CD4-positive, alpha-beta T cell (primary cell): Measurements from ENCODE around the gene FAM171A2. TPM values are rescaled to one million over a fixed set of nuclear protein-coding genes. Genes with fewer than 3 reads are reported as not detected.
"Not testable (repeated sequence)": the region's sequence is repeated elsewhere in the genome, so short reads cannot be mapped to it uniquely, and the experiment has no call there.

ENCODE experiments used
- ATAC-seq: fragments of 200-7000 bp; cut with Tn5 transposase; one replicate; pipeline ENCODE4 v1.10.0; 2022; ENCODE audit warnings: mild to moderate bottlenecking; ENCODE audit not compliant: poor library complexity
- CTCF ChIA-PET: fragments of 350-600 bp; sonication (Branson Sonifier 250); formaldehyde crosslinking; loops from one replicate; lab custom pipeline; 2021; ENCODE audit warnings: antibody characterized with exemption, inconsistent platforms; lab: Charles Lee
- POLR2A ChIA-PET: fragments of 350-600 bp; sonication (Branson Sonifier 250); formaldehyde crosslinking; loops from one replicate; lab custom pipeline; 2021; ENCODE audit warnings: antibody characterized with exemption, inconsistent platforms; lab: Charles Lee
- DNase-seq, 14 experiments: peaks; one replicate each; pipeline ENCODE4 v3.0.0-alpha.2; 2013 to 2020; ENCODE audit warnings: mixed read lengths in 2 of 14
- H3K27ac ChIP-seq, 2 donors: one replicate each; pipeline versions ENCODE4 v1.5.1 to v1.7.0; 2013; ENCODE audit warnings: low read length in 2 of 2, low read depth in 1 of 2, mild to moderate bottlenecking in 1 of 2
- H3K27me3 ChIP-seq, 2 experiments: 1 replicate in 1 of 2; 2 replicates in 1 of 2; pipeline versions ENCODE4 v1.6.1 to v1.7.0; 2013; ENCODE audit warnings: low read length in 2 of 2, control low read depth in 1 of 2, mild to moderate bottlenecking in 1 of 2, moderate library complexity in 1 of 2; ENCODE audit not compliant: insufficient read depth in 2 of 2, control insufficient read depth in 1 of 2
- H3K36me3 ChIP-seq: one replicate; pipeline ENCODE4 v1.6.1; 2013; ENCODE audit warnings: low read length, control low read depth; ENCODE audit not compliant: insufficient read depth
- H3K4me1 ChIP-seq: one replicate; pipeline ENCODE4 v1.6.1; 2013; ENCODE audit warnings: low read length, control low read depth; ENCODE audit not compliant: insufficient read depth
- H3K4me3 ChIP-seq: one replicate; pipeline ENCODE4 v1.5.1; 2013; ENCODE audit warnings: mild to moderate bottlenecking, low read length, moderate library complexity
- H3K9me3 ChIP-seq, 2 experiments: 1 replicate in 1 of 2; 2 replicates in 1 of 2; pipeline versions ENCODE4 v1.6.1 to v1.7.0; 2013; ENCODE audit warnings: low read length in 2 of 2, mild to moderate bottlenecking in 2 of 2, control low read depth in 1 of 2, moderate library complexity in 1 of 2; ENCODE audit not compliant: control insufficient read depth in 1 of 2, insufficient read depth in 1 of 2
- H3K27ac Mint-ChIP-seq: one replicate; pipeline ENCODE4 v1.8.0; 2020; ENCODE audit warnings: mixed read lengths
- H3K27me3 Mint-ChIP-seq: one replicate; pipeline ENCODE4 v1.8.0; 2021; ENCODE audit warnings: mixed read lengths
- H3K36me3 Mint-ChIP-seq: one replicate; pipeline ENCODE4 v1.8.0; 2021; ENCODE audit warnings: low read depth, mixed read lengths
- H3K4me1 Mint-ChIP-seq: one replicate; pipeline ENCODE4 v1.8.0; 2021; ENCODE audit warnings: low read depth, mixed read lengths
- H3K4me3 Mint-ChIP-seq: one replicate; pipeline ENCODE4 v1.8.0; 2020; ENCODE audit warnings: mild to moderate bottlenecking, mixed read lengths
- H3K9me3 Mint-ChIP-seq: one replicate; pipeline ENCODE4 v1.8.0; 2020; ENCODE audit warnings: mixed read lengths
- intact Hi-C, 2 experiments: fragments of 100-400 bp; cut with DNase I in 1 of 2; cut with micrococcal nuclease in 1 of 2; formaldehyde crosslinking; loops; one replicate each; pipeline versions ENCODE4 v1.15.1 to v1.9.0; 2023 to 2025; cut with DNase I, micrococcal nuclease
- total RNA-seq, 174 experiments: library from RNA in 2 of 174; stranded (reverse) in 2 of 174; gene quantifications; one replicate each; pipeline ENCODE4 v1.2.3 and lab custom pipeline; 2021 to 2026
- TF ChIP-seq, protein P1 (sequence below): fragments of 200-600 bp; IDR thresholded peaks from one replicate; pipeline ENCODE4 v1.8.0; 2022; ENCODE audit warnings: antibody characterized with exemption, mild to moderate bottlenecking

Gene FAM171A2
- total RNA-seq, 2 experiments from 2014 or later = 0.08 to 0.19 TPM

GRCh38 chr17:44345454-44346026 is 18.1 kb downstream of the FAM171A2 start:
- H3K9me3 ChIP-seq = no peaks in the 10 kb centered on the region
- Mint-ChIP-seq H3K4me1 (peaks cover 19% of the 10 kb centered on the region), H3K9me3 (no peaks in the 10 kb centered on the region), H3K36me3 (peaks cover 4% of the 10 kb centered on the region), H3K4me3 (peak overlapping the region; percentile 95), H3K27ac (peak overlapping the region; percentile 69), H3K27me3 (peaks cover 2% of the 10 kb centered on the region)
- H3K27me3 ChIP-seq = no peaks in the 10 kb centered on the region
- peak; percentile 24 for ATAC-seq
- H3K4me1 ChIP-seq = peaks cover 31% of the 10 kb centered on the region
- intact Hi-C loops = loop anchor here (1.0 to 5.0 kb wide), 5 partner anchors 19 to 403 kb away; partner anchors contain the start of genes HROB (in 1 of the 2), LSM12 (in 1 of the 2) and PPY (in 1 of the 2)
- DNase-seq = peak in 8 of 14 experiments; percentile 20 to 77 (median 47)
- ChIA-PET POLR2A (interaction anchor here (0.7 to 2.6 kb wide), 15 partner anchors 8 to 567 kb away, joined by 3 to 16 read pairs (median 7); partner anchors contain the start of genes DUSP3, FAM171A2, HDAC5 and SLC25A39), CTCF (interaction anchor here (0.7 to 2.2 kb wide), 17 partner anchors 9 to 276 kb away, joined by 3 to 18 read pairs (median 5); partner anchors contain the start of genes FAM171A2, G6PC3, HDAC5 and TMUB2)
- H3K4me3 ChIP-seq = peak overlapping the region; percentile 88
- H3K36me3 ChIP-seq = no peaks in the 10 kb centered on the region
- peak overlapping the region in 1 of 2 donors; percentile 57 for H3K27ac ChIP-seq
- TF ChIP-seq, protein P1, sequence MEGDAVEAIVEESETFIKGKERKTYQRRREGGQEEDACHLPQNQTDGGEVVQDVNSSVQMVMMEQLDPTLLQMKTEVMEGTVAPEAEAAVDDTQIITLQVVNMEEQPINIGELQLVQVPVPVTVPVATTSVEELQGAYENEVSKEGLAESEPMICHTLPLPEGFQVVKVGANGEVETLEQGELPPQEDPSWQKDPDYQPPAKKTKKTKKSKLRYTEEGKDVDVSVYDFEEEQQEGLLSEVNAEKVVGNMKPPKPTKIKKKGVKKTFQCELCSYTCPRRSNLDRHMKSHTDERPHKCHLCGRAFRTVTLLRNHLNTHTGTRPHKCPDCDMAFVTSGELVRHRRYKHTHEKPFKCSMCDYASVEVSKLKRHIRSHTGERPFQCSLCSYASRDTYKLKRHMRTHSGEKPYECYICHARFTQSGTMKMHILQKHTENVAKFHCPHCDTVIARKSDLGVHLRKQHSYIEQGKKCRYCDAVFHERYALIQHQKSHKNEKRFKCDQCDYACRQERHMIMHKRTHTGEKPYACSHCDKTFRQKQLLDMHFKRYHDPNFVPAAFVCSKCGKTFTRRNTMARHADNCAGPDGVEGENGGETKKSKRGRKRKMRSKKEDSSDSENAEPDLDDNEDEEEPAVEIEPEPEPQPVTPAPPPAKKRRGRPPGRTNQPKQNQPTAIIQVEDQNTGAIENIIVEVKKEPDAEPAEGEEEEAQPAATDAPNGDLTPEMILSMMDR = peak; percentile 61

GRCh38 chr17:44344939-44345453 is 18.7 kb downstream of the FAM171A2 start, which contains the start of gene GRN:
Gene GRN, plus strand, starts transcription at chr17:44345302. Its CDS starts 3,863 bp downstream, at chr17:44349165.
- no peaks in the 10 kb centered on the region for H3K9me3 ChIP-seq
- peak within 1 kb of the TSS; percentile 88 for H3K4me3 ChIP-seq
- ChIA-PET POLR2A (interaction anchor here (0.7 to 2.6 kb wide), 14 partner anchors 9 to 566 kb away, joined by 3 to 16 read pairs (median 7); partner anchors contain the start of genes DUSP3, FAM171A2, HDAC5 and SLC25A39), CTCF (interaction anchor here (0.7 to 2.2 kb wide), 16 partner anchors 9 to 275 kb away, joined by 3 to 18 read pairs (median 5); partner anchors contain the start of genes FAM171A2, G6PC3, HDAC5 and TMUB2)
- peaks cover 19% of the 10 kb centered on the region for H3K4me1 Mint-ChIP-seq
- no peaks in the 10 kb centered on the region for H3K27me3 ChIP-seq
- peaks cover 4% of the 10 kb centered on the region for H3K36me3 Mint-ChIP-seq
- peaks cover 5% of the 10 kb centered on the region for H3K27me3 Mint-ChIP-seq
- ATAC-seq (peak; percentile 99), DNase-seq (peak; percentile 71 to 91 (median 78))
- H3K9me3 Mint-ChIP-seq = no peaks in the 10 kb centered on the region
- H3K4me1 ChIP-seq = peaks cover 29% of the 10 kb centered on the region
- H3K27ac Mint-ChIP-seq = peak within 1 kb of the TSS; percentile 69
- TF ChIP-seq, protein P1 = no peak
- H3K4me3 Mint-ChIP-seq = peak within 1 kb of the TSS; percentile 95
- intact Hi-C loops = loop anchor here (1.0 to 5.0 kb wide), 5 partner anchors 18 to 403 kb away; partner anchors contain the start of genes HROB (in 1 of the 2), LSM12 (in 1 of the 2) and PPY (in 1 of the 2)
- H3K36me3 ChIP-seq = no peaks in the 10 kb centered on the region
- peak within 1 kb of the TSS; percentile 13 to 57 for H3K27ac ChIP-seq

DNA sequence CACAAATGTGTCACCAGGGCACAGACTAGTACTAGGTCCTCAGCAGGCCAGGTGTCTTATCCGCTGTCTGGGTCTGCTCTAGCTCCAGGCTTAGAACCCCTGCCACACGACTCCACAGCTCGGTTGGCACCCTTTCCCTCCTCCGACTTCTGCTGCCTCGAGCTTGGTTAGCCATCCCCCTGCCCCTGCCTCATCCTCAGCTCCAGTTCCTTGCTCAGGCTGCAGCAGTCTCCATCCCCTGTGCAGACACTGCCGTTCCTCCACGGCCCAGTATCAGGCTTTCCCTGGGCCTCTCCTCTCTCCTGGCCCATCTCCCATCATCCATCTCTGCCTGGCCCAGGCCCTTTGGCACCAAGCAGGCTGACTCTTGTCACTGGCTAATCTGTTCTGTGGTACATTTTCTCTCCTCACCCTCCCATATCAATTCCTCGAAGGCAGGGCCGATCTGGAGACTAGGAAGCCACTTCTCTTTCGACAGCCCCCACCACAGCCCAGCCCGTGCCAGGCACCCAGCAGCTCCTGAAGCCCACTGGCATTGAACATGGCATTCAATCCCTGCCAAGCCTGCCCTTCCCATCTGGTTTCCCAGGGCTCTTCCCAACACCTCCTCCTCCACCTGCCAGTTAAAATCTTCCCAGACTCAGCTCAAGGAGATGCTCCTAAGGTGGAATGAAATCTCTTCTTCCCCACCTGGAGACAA is 20.0 kb downstream of the FAM171A2 start:
- peaks cover 4% of the 10 kb centered on the region for H3K36me3 Mint-ChIP-seq
- H3K9me3 Mint-ChIP-seq = no peaks in the 10 kb centered on the region
- H3K27ac Mint-ChIP-seq = no peak overlapping the region
- peaks cover 5% of the 10 kb centered on the region for H3K27me3 Mint-ChIP-seq
- H3K27me3 ChIP-seq = no peaks in the 10 kb centered on the region
- H3K27ac ChIP-seq = no peak overlapping the region
- ChIA-PET CTCF (no interaction called here), POLR2A (interaction anchor here (1.3 to 2.6 kb wide), 2 partner anchors 10 to 157 kb away, joined by 3 to 14 read pairs; partner anchors contain the start of gene TMUB2)
- H3K9me3 ChIP-seq = no peaks in the 10 kb centered on the region
- ATAC-seq (no peak), DNase-seq (no peak)
- H3K36me3 ChIP-seq = no peaks in the 10 kb centered on the region
- TF ChIP-seq, protein P1 = no peak
- H3K4me3 Mint-ChIP-seq = peak overlapping the region; percentile 49
- peaks cover 19% of the 10 kb centered on the region for H3K4me1 Mint-ChIP-seq
- H3K4me3 ChIP-seq = no peak overlapping the region
- intact Hi-C loops = loop anchor here in 1 of 2 experiments (2.0 kb wide), 1 partner anchor 17 kb away; no protein-coding TSS in a partner anchor
- peaks cover 28% of the 10 kb centered on the region for H3K4me1 ChIP-seq

- ATAC-seq, POLR2A ChIA-PET, H3K4me3 ChIP-seq, H3K27me3 Mint-ChIP-seq, H3K9me3 ChIP-seq, H3K36me3 ChIP-seq, H3K27me3 ChIP-seq, H3K36me3 Mint-ChIP-seq, H3K4me1 Mint-ChIP-seq, DNase-seq, H3K4me3 Mint-ChIP-seq, intact Hi-C loops, H3K9me3 Mint-ChIP-seq, H3K27ac ChIP-seq, H3K27ac Mint-ChIP-seq: not testable (repeated sequence)
- peaks cover 13% of the 10 kb centered on the region for H3K4me1 ChIP-seq
- CTCF ChIA-PET = interaction anchor here (0.9 kb wide), 1 partner anchor 130 kb away, joined by 3 read pairs; no protein-coding TSS in a partner anchor
Observed at GRCh38 chr17:44340553-44340952, 23.1 kb downstream of the FAM171A2 start.
